ENCODE data around the gene STAB1.

Gene STAB1

GRCh38 chr3:52494886-52495495 is at the start of gene STAB1:
Gene STAB1 (plus strand): TSS chr3:52495338. CDS start chr3:52495414, 76 bp downstream.
- TF ChIP-seq CTCF (IDR thresholded peaks at IDR 0.05; ENCODE audit: insufficient read depth, low read depth, low read length, missing control alignments) = no peak
- no peak for DNase-seq (ENCODE audit: low read depth)
- H3K4me3 ChIP-seq (ENCODE audit: low read depth, low read length) = no peak within 1 kb of the TSS

- no peak overlapping the region for H3K4me3 ChIP-seq (ENCODE audit: low read depth, low read length)
- no peak for DNase-seq (ENCODE audit: low read depth)
- no peak for TF ChIP-seq CTCF (IDR thresholded peaks at IDR 0.05; ENCODE audit: insufficient read depth, low read depth, low read length, missing control alignments)
Measured at GRCh38 chr3:52446042-52446441, 49.1 kb upstream of the STAB1 start.

GRCh38 chr3:52446631-52447511 is 48.3 kb upstream of the STAB1 start:
- peak; percentile 100 for TF ChIP-seq CTCF (IDR thresholded peaks at IDR 0.05; ENCODE audit: insufficient read depth, low read depth, low read length, missing control alignments)
- DNase-seq (ENCODE audit: low read depth) = peak; percentile 76
- no peak overlapping the region for H3K4me3 ChIP-seq (ENCODE audit: low read depth, low read length)

- DNase-seq (ENCODE audit: low read depth) = no peak
- no peak overlapping the region for H3K4me3 ChIP-seq (ENCODE audit: low read depth, low read length)
- TF ChIP-seq CTCF (IDR thresholded peaks at IDR 0.05; ENCODE audit: insufficient read depth, low read depth, low read length, missing control alignments) = no peak
Measured at GRCh38 chr3:52447512-52448355, 47.4 kb upstream of the STAB1 start.

GRCh38 chr3:52450489-52451236 is 44.5 kb upstream of the STAB1 start:
- no peak for TF ChIP-seq CTCF (IDR thresholded peaks at IDR 0.05; ENCODE audit: insufficient read depth, low read depth, low read length, missing control alignments)
- no peak for DNase-seq (ENCODE audit: low read depth)
- no peak overlapping the region for H3K4me3 ChIP-seq (ENCODE audit: low read depth, low read length)
